CD4-positive, alpha-beta memory T cell (primary cell): Measurements from ENCODE around the gene TRERF1. TPM values are rescaled to one million over a fixed set of nuclear protein-coding genes. Genes with fewer than 3 reads are reported as not detected.
"Not testable (repeated sequence)": the region's sequence is repeated elsewhere in the genome, so short reads cannot be mapped to it uniquely, and the experiment has no call there.

Source experiments
- CTCF ChIA-PET: fragments of 350-600 bp; sonication (Branson Sonifier 250); formaldehyde crosslinking; loops from one replicate; lab custom pipeline; 2021; ENCODE audit warnings: inconsistent platforms; ENCODE audit not compliant: partially characterized antibody; lab: Charles Lee
- POLR2A ChIA-PET: fragments of 350-600 bp; sonication (Branson Sonifier 250); formaldehyde crosslinking; loops from one replicate; lab custom pipeline; 2021; ENCODE audit not compliant: partially characterized antibody; lab: Charles Lee
- DNase-seq, 5 donors: peaks; one replicate each; pipeline versions ENCODE4 v3.0.0 to v3.0.0-alpha.2; 2020 to 2022; ENCODE audit warnings: mixed read lengths in 1 of 5
- H3K27ac ChIP-seq: one replicate; pipeline ENCODE4 v1.7.0; 2013; ENCODE audit warnings: low read depth, low read length
- H3K27me3 ChIP-seq: 2 replicates; pipeline ENCODE4 v1.7.0; 2013; ENCODE audit warnings: mild to moderate bottlenecking, low read length, moderate library complexity; ENCODE audit not compliant: insufficient read depth
- H3K36me3 ChIP-seq: 2 replicates; pipeline ENCODE4 v1.7.0; 2013; ENCODE audit warnings: mild to moderate bottlenecking, low read length, moderate library complexity; ENCODE audit not compliant: insufficient read depth
- H3K4me1 ChIP-seq: 2 replicates; pipeline ENCODE4 v1.7.0; 2013; ENCODE audit warnings: mild to moderate bottlenecking, low read length, moderate library complexity; ENCODE audit not compliant: insufficient read depth
- H3K4me3 ChIP-seq, 2 donors: one replicate each; pipeline ENCODE4 v1.7.0; 2013; ENCODE audit warnings: low read length in 2 of 2, mild to moderate bottlenecking in 1 of 2
- H3K9me3 ChIP-seq, 2 donors: one replicate each; pipeline ENCODE4 v1.7.0; 2013; ENCODE audit warnings: low read length in 2 of 2, control low read depth in 1 of 2; ENCODE audit not compliant: control insufficient read depth in 1 of 2
- H3K27ac Mint-ChIP-seq, 7 donors: one replicate each; pipeline ENCODE4 v1.8.0; 2020 to 2021; ENCODE audit warnings: mixed read lengths in 7 of 7, mild to moderate bottlenecking in 6 of 7, inconsistent platforms in 3 of 7, moderate library complexity in 3 of 7
- H3K27me3 Mint-ChIP-seq, 2 donors: one replicate each; pipeline ENCODE4 v1.8.0; 2020 to 2021; ENCODE audit warnings: mixed read lengths in 2 of 2
- H3K36me3 Mint-ChIP-seq, 2 donors: one replicate each; pipeline ENCODE4 v1.8.0; 2020 to 2021; ENCODE audit warnings: mixed read lengths in 2 of 2, inconsistent platforms in 1 of 2, mild to moderate bottlenecking in 1 of 2
- H3K4me1 Mint-ChIP-seq, 4 donors: one replicate each; pipeline ENCODE4 v1.8.0; 2020 to 2021; ENCODE audit warnings: mixed read lengths in 4 of 4, mild to moderate bottlenecking in 1 of 4
- H3K4me3 Mint-ChIP-seq, 8 donors: one replicate each; pipeline ENCODE4 v1.8.0; 2020 to 2021; ENCODE audit warnings: mixed read lengths in 8 of 8, mild to moderate bottlenecking in 7 of 8, moderate library complexity in 6 of 8, inconsistent platforms in 3 of 8
- H3K9me3 Mint-ChIP-seq, 8 donors: one replicate each; pipeline ENCODE4 v1.8.0; 2020 to 2021; ENCODE audit warnings: mixed read lengths in 8 of 8, mild to moderate bottlenecking in 5 of 8, inconsistent platforms in 3 of 8, moderate library complexity in 1 of 8
- intact Hi-C: fragments of 100-400 bp; cut with micrococcal nuclease; formaldehyde crosslinking; loops from one replicate; pipeline ENCODE4 v1.15.1; 2023
- polyA plus RNA-seq, 2 donors: library from polyadenylated mRNA; unstranded; fragments of 300-500 nt; fragmentation: Illumina TruSeq; gene quantifications; one replicate each; pipeline ENCODE4 v1.2.3, GENCODE V29; 2021
- total RNA-seq, 2 experiments: library from RNA; stranded (reverse); gene quantifications; one replicate each; pipeline ENCODE4 v1.2.3, GENCODE V29; 2021

TRERF1 gene
- total and polyA plus RNA-seq, 4 experiments from 2014 or later, result 1.1 to 28.3 (median 17.4) TPM

DNA sequence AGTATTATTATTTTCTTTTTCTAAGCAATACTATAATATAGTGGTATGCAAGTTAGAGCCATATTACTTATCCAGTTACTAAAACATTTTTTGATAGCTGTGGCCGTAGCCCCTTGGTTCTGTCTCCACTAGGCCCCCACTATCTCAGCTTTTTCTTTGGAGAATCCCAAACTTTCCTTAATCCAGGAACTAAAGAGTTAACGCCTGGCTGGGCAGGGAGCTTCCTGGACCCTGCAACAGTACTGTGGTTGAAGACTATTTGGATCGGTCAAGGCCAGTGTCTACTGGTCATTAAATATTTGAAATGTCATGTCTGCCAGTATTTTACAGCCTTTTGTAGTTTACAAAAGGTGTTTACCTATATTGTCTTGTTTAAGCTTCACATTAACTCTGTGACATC lies 20.0 kb upstream of the TRERF1 start:
- H3K27ac Mint-ChIP-seq, result no peak overlapping the region
- ChIA-PET POLR2A (interaction anchor here (0.9 kb wide), 1 partner anchor 35 kb away, joined by 3 read pairs; no protein-coding TSS in a partner anchor), CTCF (no interaction called here)
- no peaks in the 10 kb centered on the region for H3K4me1 Mint-ChIP-seq
- H3K4me3 Mint-ChIP-seq, result no peak overlapping the region
- peaks cover 3 to 6% of the 10 kb centered on the region in 2 donors for H3K36me3 Mint-ChIP-seq
- H3K9me3 ChIP-seq, result no peaks in the 10 kb centered on the region
- intact Hi-C loops, result no loop called here
- H3K4me3 ChIP-seq, result no peak overlapping the region
- DNase-seq, result no peak
- H3K9me3 Mint-ChIP-seq, result peaks cover 2 to 24% (median 15%) of the 10 kb centered on the region in 8 donors
- no peaks in the 10 kb centered on the region for H3K27me3 ChIP-seq
- no peak overlapping the region for H3K27ac ChIP-seq
- H3K4me1 ChIP-seq, result no peaks in the 10 kb centered on the region
- no peaks in the 10 kb centered on the region for H3K27me3 Mint-ChIP-seq
- H3K36me3 ChIP-seq, result no peaks in the 10 kb centered on the region

DNA sequence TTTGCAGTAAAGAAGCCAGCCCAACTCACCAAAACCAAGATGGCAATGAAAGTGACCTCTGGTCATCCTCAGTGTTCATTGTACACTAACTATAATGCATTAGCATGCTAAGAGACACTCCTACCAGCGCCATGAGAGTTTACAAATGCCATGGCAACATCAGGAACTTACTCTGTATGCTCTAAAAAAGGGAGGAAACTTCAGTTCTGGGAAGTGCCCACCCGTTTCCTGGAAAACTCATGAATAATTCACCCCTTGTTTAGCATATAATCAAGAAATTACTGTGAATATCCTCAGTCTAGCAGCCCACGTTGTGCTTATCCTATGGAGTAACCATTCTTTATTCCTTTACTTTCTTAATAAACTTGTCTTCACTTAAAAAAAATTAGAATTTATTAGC lies 19.4 kb upstream of the TRERF1 start:
- Mint-ChIP-seq H3K27ac (no peak overlapping the region), H3K36me3 (peaks cover 3 to 6% of the 10 kb centered on the region in 2 donors), H3K4me1 (no peaks in the 10 kb centered on the region), H3K4me3 (no peak overlapping the region), H3K9me3 (peaks cover 2 to 24% (median 15%) of the 10 kb centered on the region in 8 donors), H3K27me3 (no peaks in the 10 kb centered on the region)
- Histone ChIP-seq H3K27me3 (no peaks in the 10 kb centered on the region), H3K4me1 (no peaks in the 10 kb centered on the region), H3K9me3 (no peaks in the 10 kb centered on the region), H3K4me3 (no peak overlapping the region), H3K36me3 (no peaks in the 10 kb centered on the region), H3K27ac (no peak overlapping the region)
- ChIA-PET POLR2A (interaction anchor here (0.9 kb wide), 1 partner anchor 36 kb away, joined by 3 read pairs; no protein-coding TSS in a partner anchor), CTCF (no interaction called here)
- DNase-seq, result no peak
- intact Hi-C loops, result no loop called here

DNA sequence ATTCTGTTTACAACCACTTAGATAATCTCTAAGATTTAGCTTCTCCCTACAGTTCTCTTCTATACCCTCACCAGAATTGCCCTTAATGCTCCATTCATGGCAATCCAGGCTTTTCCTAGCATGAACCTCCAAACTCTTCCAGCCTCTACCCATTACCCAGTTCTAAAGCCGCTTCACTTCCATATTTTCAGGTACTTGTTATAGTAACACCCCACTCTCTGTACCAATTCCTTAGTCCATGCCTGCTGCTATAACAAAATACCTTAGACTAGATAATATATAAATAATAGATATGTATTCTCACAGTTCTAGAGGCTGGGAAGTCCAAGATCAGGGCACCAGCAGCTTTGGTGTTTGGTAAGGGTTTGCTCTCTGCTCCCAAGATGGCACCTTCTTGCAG lies 16.5 kb upstream of the TRERF1 start:
- POLR2A ChIA-PET, result no interaction called here
- intact Hi-C loops, result no loop called here
- no peak for DNase-seq
- H3K9me3 Mint-ChIP-seq, result peaks cover 2 to 24% (median 15%) of the 10 kb centered on the region in 8 donors
- Histone ChIP-seq H3K9me3 (no peaks in the 10 kb centered on the region), H3K27me3 (no peaks in the 10 kb centered on the region), H3K4me1 (no peaks in the 10 kb centered on the region), H3K36me3 (no peaks in the 10 kb centered on the region), H3K27ac (no peak overlapping the region), H3K4me3 (no peak overlapping the region)
- H3K27me3 Mint-ChIP-seq, result no peaks in the 10 kb centered on the region
- peaks cover 3 to 6% of the 10 kb centered on the region in 2 donors for H3K36me3 Mint-ChIP-seq
- H3K4me1 Mint-ChIP-seq, result no peaks in the 10 kb centered on the region
- CTCF ChIA-PET, result interaction anchor here (0.6 kb wide), 1 partner anchor 79 kb away, joined by 3 read pairs; no protein-coding TSS in a partner anchor
- H3K4me3 Mint-ChIP-seq, result no peak overlapping the region
- no peak overlapping the region for H3K27ac Mint-ChIP-seq

DNA sequence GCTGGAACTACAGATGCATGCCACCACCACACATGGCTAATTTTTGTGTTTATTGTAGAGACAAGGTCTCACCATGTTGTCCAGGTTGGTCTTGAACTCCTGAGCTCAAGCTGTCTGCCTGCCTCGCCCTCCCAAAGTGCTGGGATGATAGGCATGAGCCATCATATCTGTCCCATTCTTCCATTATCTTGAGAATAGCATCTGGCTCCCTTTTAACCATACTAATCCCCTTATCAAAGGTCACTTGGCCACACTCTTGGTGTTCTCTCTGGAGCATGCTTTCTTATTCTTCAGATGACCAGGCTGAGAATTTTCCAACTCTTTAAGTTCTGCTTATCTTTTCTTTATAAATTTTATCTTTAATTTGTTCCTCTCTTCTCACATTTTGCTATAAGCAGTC lies 15.9 kb upstream of the TRERF1 start:
- H3K27me3 Mint-ChIP-seq, result no peaks in the 10 kb centered on the region
- ChIA-PET CTCF (no interaction called here), POLR2A (no interaction called here)
- H3K27ac ChIP-seq, result no peak overlapping the region
- H3K4me1 Mint-ChIP-seq, result no peaks in the 10 kb centered on the region
- H3K36me3 ChIP-seq, result no peaks in the 10 kb centered on the region
- H3K4me1 ChIP-seq, result no peaks in the 10 kb centered on the region
- H3K4me3 Mint-ChIP-seq, result no peak overlapping the region
- H3K36me3 Mint-ChIP-seq, result peaks cover 3 to 6% of the 10 kb centered on the region in 2 donors
- no peaks in the 10 kb centered on the region for H3K9me3 ChIP-seq
- no peak for DNase-seq
- H3K27me3 ChIP-seq, result no peaks in the 10 kb centered on the region
- intact Hi-C loops, result no loop called here
- no peak overlapping the region for H3K4me3 ChIP-seq
- H3K27ac Mint-ChIP-seq, result no peak overlapping the region
- peaks cover 2 to 24% (median 15%) of the 10 kb centered on the region in 8 donors for H3K9me3 Mint-ChIP-seq

DNA sequence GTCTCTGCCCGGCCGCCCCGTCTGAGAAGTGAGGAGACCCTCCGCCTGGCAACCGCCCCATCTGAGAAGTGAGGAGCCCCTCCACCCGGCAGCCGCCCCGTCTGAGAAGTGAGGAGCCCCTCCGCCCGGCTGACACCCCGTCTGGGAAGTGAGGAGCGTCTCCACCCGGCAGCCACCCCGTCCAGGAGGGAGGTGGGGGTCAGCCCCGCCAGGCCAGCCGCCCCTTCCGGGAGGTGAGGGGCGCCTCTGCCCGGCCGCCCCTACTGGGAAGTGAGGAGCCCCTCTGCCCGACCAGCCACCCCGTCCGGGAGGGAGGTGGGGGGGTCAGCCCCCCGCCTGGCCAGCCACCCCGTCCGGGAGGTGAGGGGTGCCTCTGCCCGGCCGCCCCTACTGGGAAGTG lies 14.7 kb upstream of the TRERF1 start:
- H3K36me3 Mint-ChIP-seq, POLR2A ChIA-PET, CTCF ChIA-PET, H3K4me3 ChIP-seq, H3K9me3 ChIP-seq, H3K36me3 ChIP-seq, H3K4me1 ChIP-seq, H3K27ac Mint-ChIP-seq, H3K4me1 Mint-ChIP-seq, intact Hi-C loops, H3K4me3 Mint-ChIP-seq, H3K27me3 ChIP-seq, H3K27ac ChIP-seq, H3K27me3 Mint-ChIP-seq, DNase-seq: not testable (repeated sequence)
- peaks cover 2 to 24% (median 15%) of the 10 kb centered on the region in 8 donors for H3K9me3 Mint-ChIP-seq

DNA sequence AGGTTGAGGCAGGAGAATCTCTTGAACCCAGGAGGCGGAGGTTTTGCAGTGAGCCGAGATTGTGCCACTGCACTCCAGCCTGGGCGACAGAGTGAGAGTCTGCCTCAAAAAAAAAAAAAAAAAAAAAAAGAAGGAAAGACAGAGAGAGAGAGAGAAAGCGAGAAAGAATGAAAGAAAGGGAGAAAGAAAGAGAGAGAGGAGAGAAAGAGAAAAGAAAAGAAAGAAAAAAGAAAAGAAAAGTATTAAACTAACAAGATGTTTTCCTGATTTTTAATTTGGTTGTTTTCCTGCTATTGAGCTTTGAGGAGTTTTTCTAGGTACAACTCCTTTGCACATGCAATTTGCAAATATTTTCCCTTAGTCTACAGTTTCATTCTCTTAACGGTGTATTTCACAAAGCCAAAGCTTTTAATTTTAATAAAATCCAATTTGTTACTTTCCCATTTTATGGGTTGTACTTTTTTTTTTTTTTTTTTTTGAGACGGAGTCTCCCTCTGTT lies 10.8 kb upstream of the TRERF1 start:
- Histone ChIP-seq H3K27me3 (no peaks in the 10 kb centered on the region), H3K4me3 (no peak overlapping the region), H3K4me1 (no peaks in the 10 kb centered on the region), H3K36me3 (no peaks in the 10 kb centered on the region), H3K9me3 (no peaks in the 10 kb centered on the region), H3K27ac (no peak overlapping the region)
- Mint-ChIP-seq H3K36me3 (peaks cover 0 to under 1% of the 10 kb centered on the region in 2 donors), H3K27me3 (no peaks in the 10 kb centered on the region), H3K4me3 (no peak overlapping the region), H3K4me1 (no peaks in the 10 kb centered on the region), H3K9me3 (no peaks in the 10 kb centered on the region), H3K27ac (no peak overlapping the region)
- intact Hi-C loops, result no loop called here
- ChIA-PET POLR2A (interaction anchor here (1.1 kb wide), 1 partner anchor 8 kb away, joined by 3 read pairs; no protein-coding TSS in a partner anchor), CTCF (interaction anchor here (0.7 kb wide), 1 partner anchor 44 kb away, joined by 4 read pairs; no protein-coding TSS in a partner anchor)
- DNase-seq, result no peak

DNA sequence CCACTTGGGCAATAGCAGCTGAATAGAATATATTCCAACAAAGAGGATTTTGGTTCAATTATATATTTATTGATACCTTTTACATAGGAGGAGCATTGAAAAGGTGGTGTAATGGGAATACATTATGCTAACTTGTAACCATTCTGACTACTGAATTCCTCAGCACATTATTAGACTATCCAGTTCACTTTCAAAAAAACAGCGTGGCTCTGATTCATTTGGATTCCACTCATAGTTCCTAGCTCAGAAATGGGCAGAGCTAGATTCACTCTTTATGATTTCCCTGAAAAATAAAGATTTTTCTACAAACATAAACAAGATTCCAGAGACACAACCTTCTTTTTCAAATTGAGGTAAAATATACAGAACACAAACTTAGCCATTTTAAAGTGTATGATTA lies 9.2 kb upstream of the TRERF1 start:
- no peak overlapping the region for H3K27ac ChIP-seq

More for the DNA sequence above, 9.2 kb upstream of the TRERF1 start:
- Mint-ChIP-seq H3K9me3 (no peaks in the 10 kb centered on the region), H3K4me3 (no peak overlapping the region), H3K27ac (no peak overlapping the region), H3K27me3 (no peaks in the 10 kb centered on the region), H3K4me1 (peaks cover 0 to 3% (median under 1%) of the 10 kb centered on the region in 4 donors), H3K36me3 (no peaks in the 10 kb centered on the region)
- intact Hi-C loops, result no loop called here
- Histone ChIP-seq H3K27me3 (no peaks in the 10 kb centered on the region), H3K9me3 (no peaks in the 10 kb centered on the region), H3K36me3 (no peaks in the 10 kb centered on the region), H3K4me1 (no peaks in the 10 kb centered on the region), H3K4me3 (no peak overlapping the region)
- POLR2A ChIA-PET, result interaction anchor here (1.6 kb wide), 1 partner anchor 10 kb away, joined by 5 read pairs; no protein-coding TSS in a partner anchor
- CTCF ChIA-PET, result no interaction called here
- DNase-seq, result no peak
